Liver (tissue), 9 donors: ENCODE data around the gene KCNJ11. TPM values are rescaled to one million over a fixed set of nuclear protein-coding genes. Genes with fewer than 3 reads are reported as not detected.

ENCODE experiments used
- DNase-seq: peaks from one replicate; pipeline ENCODE4 v3.0.0-alpha.2; 2017; ENCODE audit warnings: low spot score
- H3K27ac ChIP-seq, 2 donors: one replicate each; pipeline ENCODE4 v1.7.0; 2013; ENCODE audit warnings: inconsistent platforms in 2 of 2, low read length in 2 of 2, control low read depth in 1 of 2, low read depth in 1 of 2, mild to moderate bottlenecking in 1 of 2
- H3K27me3 ChIP-seq, 4 donors: one replicate each; pipeline versions ENCODE4 v1.6.1 to v1.7.0; 2013; ENCODE audit warnings: low read length in 3 of 4, inconsistent platforms in 1 of 4, mild to moderate bottlenecking in 1 of 4, moderate library complexity in 1 of 4; ENCODE audit not compliant: control insufficient read depth in 4 of 4, insufficient read depth in 4 of 4
- H3K36me3 ChIP-seq, 4 donors: one replicate each; pipeline versions ENCODE4 v1.6.1 to v1.7.0; 2013; ENCODE audit warnings: low read length in 3 of 4, mild to moderate bottlenecking in 3 of 4, low read depth in 1 of 4, moderate library complexity in 1 of 4; ENCODE audit not compliant: control insufficient read depth in 4 of 4, insufficient read depth in 3 of 4
- H3K4me1 ChIP-seq, 4 donors: one replicate each; pipeline versions ENCODE4 v1.6.1 to v1.7.0; 2013; ENCODE audit warnings: low read length in 3 of 4, mild to moderate bottlenecking in 3 of 4, moderate library complexity in 1 of 4; ENCODE audit not compliant: control insufficient read depth in 4 of 4, insufficient read depth in 4 of 4
- H3K4me3 ChIP-seq, 3 donors: one replicate each; pipeline versions ENCODE4 v1.6.1 to v1.7.0; 2013; ENCODE audit warnings: low read length in 3 of 3, control low read depth in 1 of 3, low read depth in 1 of 3, mild to moderate bottlenecking in 1 of 3
- H3K9ac ChIP-seq, 2 donors: one replicate each; pipeline ENCODE4 v1.7.0; 2013; ENCODE audit warnings: low read length in 2 of 2, mild to moderate bottlenecking in 2 of 2, moderate library complexity in 2 of 2, control low read depth in 1 of 2, low read depth in 1 of 2
- H3K9me3 ChIP-seq, 4 donors: one replicate each; pipeline versions ENCODE4 v1.6.1 to v1.7.0; 2013; ENCODE audit warnings: low read length in 3 of 4; ENCODE audit not compliant: control insufficient read depth in 4 of 4
- ATF3 ChIP-seq: IDR thresholded peaks from 2 replicates; pipeline ENCODE4 v1.6.1; 2016; ENCODE audit warnings: antibody characterized with exemption
- CTCF ChIP-seq: fragments of 150-350 bp; IDR thresholded peaks from 2 replicates; pipeline ENCODE4 v1.5.1; 2017; ENCODE audit warnings: improper control_type of control experiment, low read depth, low read length; ENCODE audit not compliant: missing input control
- EGR1 ChIP-seq, 2 donors: IDR thresholded peaks; 2 replicates each; pipeline ENCODE4 v1.6.1; 2016 to 2018; ENCODE audit warnings: antibody characterized with exemption in 2 of 2, low read depth in 2 of 2
- FOXA1 ChIP-seq: IDR thresholded peaks from 2 replicates; pipeline ENCODE4 v1.6.1; 2016; ENCODE audit warnings: antibody characterized with exemption
- FOXA2 ChIP-seq: IDR thresholded peaks from 2 replicates; pipeline ENCODE4 v1.6.1; 2016; ENCODE audit warnings: antibody characterized with exemption
- GABPA ChIP-seq, 2 donors: IDR thresholded peaks in 1 of 2; conservative IDR thresholded peaks in 1 of 2; 2 replicates each; pipeline ENCODE4 v1.6.1; 2016; ENCODE audit warnings: antibody characterized with exemption in 2 of 2, mild to moderate bottlenecking in 1 of 2, moderate library complexity in 1 of 2
- HNF4A ChIP-seq, 2 donors: conservative IDR thresholded peaks; 2 replicates each; pipeline ENCODE4 v1.6.1; 2016; ENCODE audit warnings: antibody characterized with exemption in 2 of 2, mild to moderate bottlenecking in 2 of 2
- HNF4G ChIP-seq: IDR thresholded peaks from 2 replicates; pipeline ENCODE4 v1.6.1; 2016; ENCODE audit warnings: antibody characterized with exemption
- JUND ChIP-seq, 2 donors: IDR thresholded peaks; 2 replicates each; pipeline ENCODE4 v1.6.1; 2016; ENCODE audit warnings: antibody characterized with exemption in 2 of 2
- NR2F2 ChIP-seq: IDR thresholded peaks from 2 replicates; pipeline ENCODE4 v1.6.1; 2016; ENCODE audit warnings: antibody characterized with exemption
- RAD21 ChIP-seq, 2 donors: IDR thresholded peaks; 2 replicates each; pipeline ENCODE4 v1.6.1; 2016; ENCODE audit warnings: antibody characterized with exemption in 2 of 2, mild to moderate bottlenecking in 2 of 2
- REST ChIP-seq: IDR thresholded peaks from 2 replicates; pipeline ENCODE4 v1.6.1; 2016; ENCODE audit warnings: antibody characterized with exemption, mild to moderate bottlenecking
- RXRA ChIP-seq, 2 donors: IDR thresholded peaks; 2 replicates each; pipeline ENCODE4 v1.6.1; 2017 to 2018; ENCODE audit warnings: antibody characterized with exemption in 2 of 2, mild to moderate bottlenecking in 1 of 2
- SP1 ChIP-seq: IDR thresholded peaks from 2 replicates; pipeline ENCODE4 v1.6.1; 2018; ENCODE audit warnings: antibody characterized with exemption, mild to moderate bottlenecking
- TAF1 ChIP-seq: conservative IDR thresholded peaks from 2 replicates; pipeline ENCODE4 v1.6.1; 2016; ENCODE audit warnings: antibody characterized with exemption, mild to moderate bottlenecking
- YY1 ChIP-seq: IDR thresholded peaks from 2 replicates; pipeline ENCODE4 v1.6.1; 2016; ENCODE audit warnings: antibody characterized with exemption, mild to moderate bottlenecking
- ZBTB33 ChIP-seq: IDR thresholded peaks from 2 replicates; pipeline ENCODE4 v1.6.1; 2016; ENCODE audit warnings: antibody characterized with exemption
- WGBS: extraction: QIAGEN DNeasy Blood & Tissue Kit; methylation state at CpG from one replicate; pipeline ENCODE4 v1.1.7; 2013; 5-methylcytosine and 5-hydroxymethylcytosine counted together
- polyA plus RNA-seq, 2 donors: library from polyadenylated mRNA; stranded (reverse) in 1 of 2; unstranded in 1 of 2; fragments of 200-250 nt in 1 of 2; fragments of >200 nt in 1 of 2; fragmentation: Nextera tagmentation in 1 of 2; extraction: Ambion mirVana in 1 of 2; gene quantifications; one replicate each; pipeline versions ENCODE4 v1.2.1 to v1.2.3, GENCODE V29; 2013 to 2015
- total RNA-seq, 2 donors: library from RNA; depleted of rRNA; stranded (reverse); fragments of >200 nt; gene quantifications; one replicate each; pipeline ENCODE4 v1.2.3, GENCODE V29; 2014
- TF ChIP-seq, protein P1 (sequence below): IDR thresholded peaks from 2 replicates; pipeline ENCODE4 v1.6.1; 2016; ENCODE audit warnings: antibody characterized with exemption
- donor health status: healthy.
- donor health status: healthy.
- donor health status: healthy.
- donor health status: healthy.
- donor health status: healthy.

KCNJ11 gene
- total and polyA plus RNA-seq, 4 donors: 0.28 to 1.1 (median 0.75) TPM; not detected in 1

DNA sequence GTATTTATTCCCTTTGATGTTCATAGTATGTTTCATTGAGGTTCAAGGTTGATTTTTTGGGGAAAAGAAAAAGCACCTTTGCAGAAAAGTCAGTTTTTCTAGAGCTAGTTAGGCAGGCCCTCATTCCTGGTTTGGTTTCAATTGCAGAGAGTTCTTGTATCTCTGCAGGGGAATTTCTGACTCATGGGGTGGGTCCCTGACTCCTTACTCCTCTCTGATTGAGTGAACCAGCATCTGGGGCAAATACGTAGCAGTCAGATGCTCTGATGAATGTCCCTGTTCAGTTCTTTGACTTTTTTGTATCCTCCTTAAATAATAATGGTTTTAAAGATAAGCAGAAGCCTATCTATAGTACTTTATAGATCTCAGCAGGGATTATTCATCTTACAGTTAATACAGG is 44.6 kb downstream of the KCNJ11 start:
- no peak overlapping the region for H3K27ac ChIP-seq
- no peak for TF ChIP-seq NR2F2
- no peak for TF ChIP-seq FOXA1
- no peak for TF ChIP-seq EGR1 (IDR thresholded peaks at IDR 0.05; ENCODE audit: low read depth in 2 of 2)
- no peak for TF ChIP-seq FOXA2
- TF ChIP-seq YY1: no peak
- TF ChIP-seq RXRA (IDR thresholded peaks at IDR 0.05): no peak
- TF ChIP-seq ZBTB33: no peak
- no peak for TF ChIP-seq JUND (IDR thresholded peaks at IDR 0.05)
- no peak for TF ChIP-seq HNF4A (conservative IDR thresholded peaks at IDR 0.05)
- no peak for TF ChIP-seq ATF3
- no peak for TF ChIP-seq GABPA (IDR thresholded peaks at IDR 0.05 in 1 of 2, conservative IDR thresholded peaks at IDR 0.05 in 1 of 2)
- TF ChIP-seq REST: no peak
- TF ChIP-seq SP1: no peak
- TF ChIP-seq RAD21 (IDR thresholded peaks at IDR 0.05): no peak
- TF ChIP-seq CTCF: no peak
- no peak for TF ChIP-seq TAF1
- TF ChIP-seq HNF4G: no peak
- TF ChIP-seq, protein P1, sequence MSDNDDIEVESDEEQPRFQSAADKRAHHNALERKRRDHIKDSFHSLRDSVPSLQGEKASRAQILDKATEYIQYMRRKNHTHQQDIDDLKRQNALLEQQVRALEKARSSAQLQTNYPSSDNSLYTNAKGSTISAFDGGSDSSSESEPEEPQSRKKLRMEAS: no peak
- no peak overlapping the region for H3K4me3 ChIP-seq
- H3K9ac ChIP-seq: no peak overlapping the region
- no peaks in the 10 kb centered on the region for H3K27me3 ChIP-seq
- 97% methylated on average over 1 of the region's 1 CpG for WGBS
- H3K36me3 ChIP-seq: peaks cover 0 to 2% (median 0%) of the 10 kb centered on the region in 4 donors
- no peaks in the 10 kb centered on the region for H3K9me3 ChIP-seq
- DNase-seq: no peak
- no peaks in the 10 kb centered on the region for H3K4me1 ChIP-seq
